B cell (primary cell): Measurements from ENCODE around the gene JMY. TPM values are rescaled to one million over a fixed set of nuclear protein-coding genes. Genes with fewer than 3 reads are reported as not detected.

Experiments used
- ATAC-seq: fragments of 200-7000 bp; cut with Tn5 transposase; one replicate; pipeline ENCODE4 v1.10.0; 2021; ENCODE audit warnings: low read depth, mild to moderate bottlenecking, moderate number of reproducible peaks, moderate library complexity
- CTCF ChIA-PET: fragments of 350-600 bp; sonication (Branson Sonifier 250); formaldehyde crosslinking; loops from one replicate; lab custom pipeline; 2021; ENCODE audit warnings: antibody characterized with exemption, inconsistent platforms; lab: Charles Lee
- POLR2A ChIA-PET: fragments of 350-600 bp; sonication (Branson Sonifier 250); formaldehyde crosslinking; loops from one replicate; lab custom pipeline; 2021; ENCODE audit warnings: antibody characterized with exemption; lab: Charles Lee
- DNase-seq: peaks from one replicate; pipeline ENCODE4 v3.0.0; 2013
- H2AFZ ChIP-seq: 2 replicates; pipeline ENCODE4 v1.6.1; 2012; ENCODE audit warnings: mild to moderate bottlenecking, low read depth, low read length; ENCODE audit not compliant: insufficient read depth, poor library complexity, severe bottlenecking
- H3K27ac ChIP-seq, 2 donors: 1 replicate in 1 of 2; 2 replicates in 1 of 2; pipeline ENCODE4 v1.5.1; 2012 to 2013; ENCODE audit warnings: low read length in 2 of 2, mild to moderate bottlenecking in 2 of 2, moderate library complexity in 1 of 2
- H3K27me3 ChIP-seq, 4 experiments: fragments of 200-600 bp in 1 of 4; sonication (generic) in 1 of 4; replicated peaks in 1 of 4; 1 replicate in 2 of 4; 2 replicates in 2 of 4; pipeline versions ENCODE4 v1.6.1 to v1.7.0; 2013 to 2016; ENCODE audit warnings: low read length in 3 of 4, mild to moderate bottlenecking in 2 of 4, mixed read lengths in 1 of 4, moderate library complexity in 1 of 4; ENCODE audit not compliant: insufficient read depth in 4 of 4, control insufficient read depth in 3 of 4; ENCODE audit errors: control extremely low read depth in 1 of 4
- H3K36me3 ChIP-seq, 2 experiments: replicated peaks in 1 of 2; 1 replicate in 1 of 2; 2 replicates in 1 of 2; pipeline versions ENCODE4 v1.6.1 to v1.7.1; 2013; ENCODE audit warnings: low read length in 1 of 2; ENCODE audit not compliant: insufficient read depth in 2 of 2, control insufficient read depth in 1 of 2; ENCODE audit errors: control extremely low read depth in 1 of 2, extremely low read depth in 1 of 2
- H3K4me1 ChIP-seq, 2 donors: fragments of 200-600 bp in 1 of 2; sonication (generic) in 1 of 2; 1 replicate in 1 of 2; 2 replicates in 1 of 2; pipeline versions ENCODE4 v1.5.1 to v1.6.1; 2013 to 2017; ENCODE audit warnings: low read length in 2 of 2; ENCODE audit not compliant: control insufficient read depth in 2 of 2, insufficient read depth in 2 of 2
- H3K4me2 ChIP-seq: replicated peaks from 2 replicates; pipeline ENCODE3; 2012; ENCODE audit warnings: mild to moderate bottlenecking, low read depth, low read length; ENCODE audit not compliant: poor library complexity, severe bottlenecking
- H3K4me3 ChIP-seq, 5 experiments: fragments of 200-600 bp in 1 of 5; sonication (generic) in 1 of 5; 1 replicate in 3 of 5; 2 replicates in 2 of 5; pipeline versions ENCODE4 v1.5.1 to v1.7.0; 2011 to 2016; ENCODE audit warnings: low read length in 4 of 5, mild to moderate bottlenecking in 4 of 5, low read depth in 2 of 5, control low read depth in 1 of 5, moderate library complexity in 1 of 5; ENCODE audit not compliant: insufficient read depth in 1 of 5; ENCODE audit errors: control extremely low read depth in 1 of 5, extremely low read depth in 1 of 5
- H3K79me2 ChIP-seq: fragments of 200-600 bp; sonication (generic); one replicate; pipeline ENCODE4 v1.6.0; 2016; ENCODE audit warnings: low read length; ENCODE audit not compliant: control insufficient read depth, insufficient read depth
- H3K9ac ChIP-seq: fragments of 200-600 bp; sonication (generic); 2 replicates; pipeline ENCODE4 v1.6.1; 2017; ENCODE audit warnings: mild to moderate bottlenecking, low read length, moderate library complexity
- H3K9me3 ChIP-seq, 3 donors: one replicate each; pipeline versions ENCODE4 v1.6.1 to v1.7.1; 2013; ENCODE audit warnings: low read length in 2 of 3; ENCODE audit not compliant: control insufficient read depth in 2 of 3, insufficient read depth in 1 of 3; ENCODE audit errors: control extremely low read depth in 1 of 3
- H4K20me1 ChIP-seq: 2 replicates; pipeline ENCODE4 v1.6.0; 2012; ENCODE audit warnings: mild to moderate bottlenecking, low read length; ENCODE audit not compliant: insufficient read depth, control insufficient read depth, poor library complexity, severe bottlenecking
- H3K27ac Mint-ChIP-seq: one replicate; pipeline ENCODE4 v1.8.0; 2021; ENCODE audit warnings: mixed read lengths
- H3K27me3 Mint-ChIP-seq: one replicate; pipeline ENCODE4 v1.8.0; 2021; ENCODE audit warnings: mixed read lengths
- H3K4me1 Mint-ChIP-seq: one replicate; pipeline ENCODE4 v1.8.0; 2021; ENCODE audit warnings: mixed read lengths
- H3K4me3 Mint-ChIP-seq: one replicate; pipeline ENCODE4 v1.8.0; 2021; ENCODE audit warnings: mixed read lengths
- H3K9me3 Mint-ChIP-seq: one replicate; pipeline ENCODE4 v1.8.0; 2022; ENCODE audit warnings: mixed read lengths; ENCODE audit not compliant: insufficient read depth
- EZH2 ChIP-seq: IDR thresholded peaks from 2 replicates; pipeline ENCODE4 v1.6.1; 2012; ENCODE audit warnings: borderline replicate concordance, low read depth, mild to moderate bottlenecking, moderate library complexity, low read length; ENCODE audit not compliant: insufficient read depth, poor library complexity, severe bottlenecking
- WGBS: methylation state at CpG from one replicate; pipeline ENCODE4 v1.1.5; 2013; ENCODE audit warnings: missing lambda C conversion rate; ENCODE audit not compliant: insufficient coverage; 5-methylcytosine and 5-hydroxymethylcytosine counted together
- intact Hi-C: fragments of 100-400 bp; cut with micrococcal nuclease; formaldehyde crosslinking; loops from one replicate; pipeline ENCODE4 v1.10.0; 2022
- polyA plus RNA-seq: library from polyadenylated mRNA; depleted of rRNA; stranded (reverse); fragments of >200 nt; gene quantifications from 2 replicates; pipeline ENCODE4 v1.2.3, GENCODE V29; 2012
- total RNA-seq, 2 donors: library from RNA; stranded (reverse); fragments of 120-200 nt in 1 of 2; gene quantifications; 1 replicate in 1 of 2; 2 replicates in 1 of 2; pipeline versions ENCODE4 v1.2.3 to v1.2.4, GENCODE V29; 2013 to 2022
- TF ChIP-seq, protein P1 (sequence below): fragments of 200-600 bp; IDR thresholded peaks from one replicate; pipeline ENCODE4 v1.8.0; 2022; ENCODE audit warnings: antibody characterized with exemption, mild to moderate bottlenecking

Gene JMY
- total and polyA plus RNA-seq, 2 donors (not counting 1 experiment from before 2014, with no cell fraction given): 2.7 to 20.5 TPM

DNA sequence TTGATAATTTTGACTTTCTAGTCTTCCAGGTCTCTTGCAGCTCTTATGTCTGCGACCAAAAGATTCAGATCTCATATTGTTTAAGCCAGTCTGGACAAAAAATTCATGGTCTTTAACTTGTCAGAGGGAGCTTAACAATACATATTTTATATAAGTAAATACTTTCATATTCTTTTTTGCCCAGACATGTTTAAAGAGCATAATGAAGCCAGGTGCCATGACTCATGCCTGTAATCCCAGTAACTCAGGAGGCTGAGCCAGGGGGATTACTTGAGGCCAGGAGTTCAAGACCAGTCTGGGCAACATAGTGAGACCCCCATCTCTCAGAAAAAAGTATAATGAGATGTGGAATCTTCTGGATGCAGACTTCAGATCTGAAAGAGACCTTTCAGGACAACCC is 69.8 kb downstream of the JMY start:
- no peak overlapping the region for H3K27ac ChIP-seq
- no peak for TF ChIP-seq EZH2
- TF ChIP-seq, protein P1, sequence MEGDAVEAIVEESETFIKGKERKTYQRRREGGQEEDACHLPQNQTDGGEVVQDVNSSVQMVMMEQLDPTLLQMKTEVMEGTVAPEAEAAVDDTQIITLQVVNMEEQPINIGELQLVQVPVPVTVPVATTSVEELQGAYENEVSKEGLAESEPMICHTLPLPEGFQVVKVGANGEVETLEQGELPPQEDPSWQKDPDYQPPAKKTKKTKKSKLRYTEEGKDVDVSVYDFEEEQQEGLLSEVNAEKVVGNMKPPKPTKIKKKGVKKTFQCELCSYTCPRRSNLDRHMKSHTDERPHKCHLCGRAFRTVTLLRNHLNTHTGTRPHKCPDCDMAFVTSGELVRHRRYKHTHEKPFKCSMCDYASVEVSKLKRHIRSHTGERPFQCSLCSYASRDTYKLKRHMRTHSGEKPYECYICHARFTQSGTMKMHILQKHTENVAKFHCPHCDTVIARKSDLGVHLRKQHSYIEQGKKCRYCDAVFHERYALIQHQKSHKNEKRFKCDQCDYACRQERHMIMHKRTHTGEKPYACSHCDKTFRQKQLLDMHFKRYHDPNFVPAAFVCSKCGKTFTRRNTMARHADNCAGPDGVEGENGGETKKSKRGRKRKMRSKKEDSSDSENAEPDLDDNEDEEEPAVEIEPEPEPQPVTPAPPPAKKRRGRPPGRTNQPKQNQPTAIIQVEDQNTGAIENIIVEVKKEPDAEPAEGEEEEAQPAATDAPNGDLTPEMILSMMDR: no peak
- CTCF ChIA-PET: no interaction called here
- no peak overlapping the region for H3K4me3 ChIP-seq
- DNase-seq: no peak
- no peaks in the 10 kb centered on the region for H3K9me3 ChIP-seq
- no peak overlapping the region for H3K9ac ChIP-seq
- H4K20me1 ChIP-seq: no peaks in the 10 kb centered on the region
- H3K4me2 ChIP-seq: no peak overlapping the region
- H3K79me2 ChIP-seq: no peaks in the 10 kb centered on the region
- POLR2A ChIA-PET: no interaction called here
- no peak for ATAC-seq
- no peaks in the 10 kb centered on the region for H3K27me3 Mint-ChIP-seq
- H3K27me3 ChIP-seq: no peaks in the 10 kb centered on the region
- H3K4me1 Mint-ChIP-seq: no peaks in the 10 kb centered on the region
- WGBS: no CpG with 5 or more reads among the region's 1 CpG
- no peak overlapping the region for H3K27ac Mint-ChIP-seq
- intact Hi-C loops: no loop called here
- no peaks in the 10 kb centered on the region for H3K9me3 Mint-ChIP-seq
- no peak overlapping the region for H2AFZ ChIP-seq
- H3K4me3 Mint-ChIP-seq: no peak overlapping the region
- no peaks in the 10 kb centered on the region for H3K4me1 ChIP-seq
- H3K36me3 ChIP-seq: peaks cover 1 to 35% of the 10 kb centered on the region in 2 experiments

- Histone ChIP-seq H3K9ac (no peak overlapping the region), H2AFZ (no peak overlapping the region), H4K20me1 (no peaks in the 10 kb centered on the region), H3K9me3 (no peaks in the 10 kb centered on the region), H3K4me2 (no peak overlapping the region), H3K79me2 (no peaks in the 10 kb centered on the region), H3K27me3 (no peaks in the 10 kb centered on the region), H3K27ac (no peak overlapping the region), H3K4me3 (no peak overlapping the region), H3K36me3 (peaks cover 3 to 26% of the 10 kb centered on the region in 2 experiments), H3K4me1 (no peaks in the 10 kb centered on the region)
- WGBS: no CpG with 5 or more reads among the region's 3 CpGs
- H3K27ac Mint-ChIP-seq: no peak overlapping the region
- intact Hi-C loops: no loop called here
- no peaks in the 10 kb centered on the region for H3K9me3 Mint-ChIP-seq
- CTCF ChIA-PET: interaction anchor here (0.7 kb wide), 1 partner anchor 192 kb away, joined by 4 read pairs; no protein-coding TSS in a partner anchor
- POLR2A ChIA-PET: no interaction called here
- no peaks in the 10 kb centered on the region for H3K27me3 Mint-ChIP-seq
- no peak overlapping the region for H3K4me3 Mint-ChIP-seq
- H3K4me1 Mint-ChIP-seq: no peaks in the 10 kb centered on the region
- ATAC-seq (no peak), DNase-seq (no peak)
- TF ChIP-seq, protein P1: no peak
- TF ChIP-seq EZH2: no peak
Observed at GRCh38 chr5:79318935-79319614, 83.1 kb downstream of the JMY start.
